Fibroblast of lung (primary cell): ENCODE data around the gene GLRA1. TPM values are rescaled to one million over a fixed set of nuclear protein-coding genes. Genes with fewer than 3 reads are reported as not detected.

Experiments used
- DNase-seq, 2 donors: peaks; one replicate each; pipeline versions ENCODE4 v3.0.0 to v3.0.0-alpha.2; 2010; ENCODE audit warnings: low read depth in 2 of 2
- H2AFZ ChIP-seq: 2 replicates; pipeline ENCODE4 v1.5.1; 2012; ENCODE audit warnings: low read length, control low read depth, inconsistent platforms
- H3K27ac ChIP-seq: 2 replicates; pipeline ENCODE4 v1.5.1; 2011; ENCODE audit warnings: low read length, control low read depth; ENCODE audit not compliant: insufficient read depth
- H3K27me3 ChIP-seq: 2 replicates; pipeline ENCODE4 v1.5.1; 2011; ENCODE audit warnings: mild to moderate bottlenecking, low read length; ENCODE audit not compliant: control insufficient read depth, insufficient read depth
- H3K36me3 ChIP-seq: 2 replicates; pipeline ENCODE4 v1.5.1; 2011; ENCODE audit warnings: low read length; ENCODE audit not compliant: control insufficient read depth, insufficient read depth
- H3K4me1 ChIP-seq: 2 replicates; pipeline ENCODE4 v1.5.1; 2011; ENCODE audit warnings: low read length; ENCODE audit not compliant: control insufficient read depth, insufficient read depth; ENCODE audit errors: extremely low read depth
- H3K4me2 ChIP-seq: 2 replicates; pipeline ENCODE4 v1.5.1; 2011; ENCODE audit warnings: low read length, control low read depth; ENCODE audit not compliant: insufficient read depth; ENCODE audit errors: extremely low read depth
- H3K4me3 ChIP-seq, 4 experiments: fragments of 200-600 bp in 1 of 4; sonication (generic) in 1 of 4; replicated peaks in 1 of 4; 2 replicates each; pipeline ENCODE4 v1.5.1; 2011 to 2016; ENCODE audit warnings: low read length in 4 of 4, low read depth in 3 of 4, mild to moderate bottlenecking in 3 of 4, control low read depth in 2 of 4, inconsistent platforms in 1 of 4, mixed read lengths in 1 of 4; ENCODE audit not compliant: insufficient read depth in 1 of 4; ENCODE audit errors: control extremely low read depth in 1 of 4
- H3K79me2 ChIP-seq: 2 replicates; pipeline ENCODE4 v1.5.1; 2012; ENCODE audit warnings: mild to moderate bottlenecking, low read length, inconsistent platforms; ENCODE audit not compliant: control insufficient read depth, insufficient read depth
- H3K9ac ChIP-seq: 2 replicates; pipeline ENCODE4 v1.5.1; 2011; ENCODE audit warnings: mild to moderate bottlenecking, low read length, control low read depth; ENCODE audit not compliant: insufficient read depth
- H3K9me3 ChIP-seq: 2 replicates; pipeline ENCODE4 v1.5.1; 2012; ENCODE audit warnings: low read depth, low read length; ENCODE audit not compliant: control insufficient read depth, insufficient read depth
- H4K20me1 ChIP-seq: 2 replicates; pipeline ENCODE4 v1.5.1; 2011; ENCODE audit warnings: low read length; ENCODE audit not compliant: control insufficient read depth, insufficient read depth; ENCODE audit errors: extremely low read depth
- EZH2 ChIP-seq: IDR thresholded peaks from 2 replicates; pipeline ENCODE4 v1.5.1; 2012; ENCODE audit warnings: low read length, control low read depth, mild to moderate bottlenecking; ENCODE audit errors: missing control alignments
- polyA plus RNA-seq, 2 donors: library from polyadenylated mRNA; depleted of rRNA in 1 of 2; stranded (reverse) in 1 of 2; unstranded in 1 of 2; fragments of >200 nt; gene quantifications; 2 replicates each; pipeline ENCODE4 v1.2.1, GENCODE V29; 2011 to 2012; ENCODE audit warnings: missing spikeins in 1 of 2
- total RNA-seq: library from RNA; depleted of rRNA; stranded (reverse); fragments of >200 nt; gene quantifications from 2 replicates; pipeline ENCODE4 v1.2.1, GENCODE V29; 2014
- TF ChIP-seq, protein P1 (sequence below), 2 donors: IDR thresholded peaks in 1 of 2; conservative IDR thresholded peaks in 1 of 2; 1 replicate in 1 of 2; 2 replicates in 1 of 2; pipeline ENCODE4 v1.5.1; 2011 to 2012; ENCODE audit warnings: low read length in 2 of 2, control low read depth in 1 of 2, inconsistent platforms in 1 of 2, low read depth in 1 of 2, mild to moderate bottlenecking in 1 of 2

Gene GLRA1
- total and polyA plus RNA-seq, 2 donors (not counting 1 experiment from before 2014, with no cell fraction given), result not detected

DNA sequence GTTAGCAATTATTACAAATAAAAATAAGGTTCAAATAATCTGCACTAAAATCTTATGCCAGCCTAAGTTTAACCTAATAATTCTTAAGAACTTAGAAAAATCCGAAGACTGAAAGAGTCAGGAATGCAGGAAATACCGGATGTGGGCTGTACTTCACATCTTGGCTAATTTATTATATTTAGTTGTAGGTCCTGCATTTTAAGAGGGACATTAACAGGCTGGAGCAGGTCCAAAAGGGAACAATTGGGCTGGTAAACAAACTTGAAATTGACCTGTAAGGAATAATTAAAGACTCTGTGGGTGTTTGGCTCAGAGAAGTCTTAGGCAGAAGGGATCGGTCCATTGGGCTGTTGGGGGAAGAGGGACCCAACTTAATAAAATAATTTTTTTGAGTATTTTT is 18.4 kb downstream of the GLRA1 start:
- no peak for TF ChIP-seq EZH2
- TF ChIP-seq, protein P1, sequence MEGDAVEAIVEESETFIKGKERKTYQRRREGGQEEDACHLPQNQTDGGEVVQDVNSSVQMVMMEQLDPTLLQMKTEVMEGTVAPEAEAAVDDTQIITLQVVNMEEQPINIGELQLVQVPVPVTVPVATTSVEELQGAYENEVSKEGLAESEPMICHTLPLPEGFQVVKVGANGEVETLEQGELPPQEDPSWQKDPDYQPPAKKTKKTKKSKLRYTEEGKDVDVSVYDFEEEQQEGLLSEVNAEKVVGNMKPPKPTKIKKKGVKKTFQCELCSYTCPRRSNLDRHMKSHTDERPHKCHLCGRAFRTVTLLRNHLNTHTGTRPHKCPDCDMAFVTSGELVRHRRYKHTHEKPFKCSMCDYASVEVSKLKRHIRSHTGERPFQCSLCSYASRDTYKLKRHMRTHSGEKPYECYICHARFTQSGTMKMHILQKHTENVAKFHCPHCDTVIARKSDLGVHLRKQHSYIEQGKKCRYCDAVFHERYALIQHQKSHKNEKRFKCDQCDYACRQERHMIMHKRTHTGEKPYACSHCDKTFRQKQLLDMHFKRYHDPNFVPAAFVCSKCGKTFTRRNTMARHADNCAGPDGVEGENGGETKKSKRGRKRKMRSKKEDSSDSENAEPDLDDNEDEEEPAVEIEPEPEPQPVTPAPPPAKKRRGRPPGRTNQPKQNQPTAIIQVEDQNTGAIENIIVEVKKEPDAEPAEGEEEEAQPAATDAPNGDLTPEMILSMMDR (conservative IDR thresholded peaks at IDR 0.05 in 1 of 2, IDR thresholded peaks at IDR 0.05 in 1 of 2; ENCODE audit: low read depth in 1 of 2, low read length in 2 of 2), result no peak
- Histone ChIP-seq H3K79me2 (no peaks in the 10 kb centered on the region), H3K4me1 (no peaks in the 10 kb centered on the region), H2AFZ (no peak overlapping the region), H3K4me3 (no peak overlapping the region), H3K27me3 (no peaks in the 10 kb centered on the region), H3K9me3 (no peaks in the 10 kb centered on the region), H3K27ac (no peak overlapping the region), H3K36me3 (no peaks in the 10 kb centered on the region), H4K20me1 (no peaks in the 10 kb centered on the region), H3K9ac (no peak overlapping the region), H3K4me2 (no peak overlapping the region)
- DNase-seq, result peak in 1 of 2 donors; percentile 63

DNA sequence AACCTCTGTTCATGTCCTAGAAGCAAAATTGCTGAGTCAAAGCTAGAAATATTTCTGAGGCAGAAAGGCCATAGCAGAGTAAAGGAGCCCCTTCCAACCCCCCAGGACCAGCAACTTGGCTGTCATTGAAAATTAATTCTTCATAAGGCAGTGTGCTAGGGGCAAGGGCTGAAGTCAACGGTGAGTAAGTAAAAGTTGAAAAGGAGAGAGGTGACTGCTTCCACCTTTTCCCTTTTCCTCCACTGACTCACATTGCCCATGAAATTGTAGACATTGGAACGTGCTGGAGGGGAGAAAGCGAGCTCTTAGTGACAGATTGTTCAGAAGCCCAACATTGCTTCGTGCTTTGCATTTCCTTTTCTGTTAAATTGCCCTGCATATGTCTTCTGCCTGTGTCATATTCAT is 19.1 kb downstream of the GLRA1 start:
- H3K4me2 ChIP-seq, result no peak overlapping the region
- no peaks in the 10 kb centered on the region for H3K27me3 ChIP-seq
- TF ChIP-seq, protein P1 (conservative IDR thresholded peaks at IDR 0.05 in 1 of 2, IDR thresholded peaks at IDR 0.05 in 1 of 2; ENCODE audit: low read depth in 1 of 2, low read length in 2 of 2), result no peak
- H3K9me3 ChIP-seq, result no peaks in the 10 kb centered on the region
- H4K20me1 ChIP-seq, result no peaks in the 10 kb centered on the region
- H3K36me3 ChIP-seq, result no peaks in the 10 kb centered on the region
- H3K79me2 ChIP-seq, result no peaks in the 10 kb centered on the region
- H3K27ac ChIP-seq, result no peak overlapping the region
- H3K4me3 ChIP-seq, result no peak overlapping the region
- H3K4me1 ChIP-seq, result no peaks in the 10 kb centered on the region
- H2AFZ ChIP-seq, result no peak overlapping the region
- peak in 1 of 2 donors; percentile 60 for DNase-seq
- H3K9ac ChIP-seq, result no peak overlapping the region

DNA sequence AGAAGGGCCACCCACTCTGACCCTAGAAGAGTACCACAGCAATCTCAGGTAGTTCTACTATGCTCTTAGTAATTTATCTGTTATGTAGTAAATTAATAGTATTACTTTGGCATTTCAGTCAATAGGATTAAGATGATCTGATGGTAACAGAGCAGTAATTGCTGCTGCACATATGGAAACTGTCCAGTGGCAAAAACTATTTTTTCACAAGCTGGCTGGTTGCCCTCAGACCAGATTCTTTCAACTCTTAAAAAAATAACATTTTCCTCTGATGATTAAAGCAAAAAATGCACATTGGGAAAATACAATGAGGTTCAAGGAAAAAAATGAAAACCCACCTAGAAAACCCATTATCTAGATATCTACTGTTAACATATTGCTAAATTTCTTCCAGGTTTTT is 19.7 kb downstream of the GLRA1 start:
- Histone ChIP-seq H3K27me3 (no peaks in the 10 kb centered on the region), H3K9ac (no peak overlapping the region), H3K4me3 (no peak overlapping the region), H3K9me3 (no peaks in the 10 kb centered on the region), H3K27ac (no peak overlapping the region), H2AFZ (no peak overlapping the region), H4K20me1 (no peaks in the 10 kb centered on the region), H3K4me2 (no peak overlapping the region), H3K79me2 (no peaks in the 10 kb centered on the region), H3K4me1 (no peaks in the 10 kb centered on the region), H3K36me3 (no peaks in the 10 kb centered on the region)
- TF ChIP-seq, protein P1 (conservative IDR thresholded peaks at IDR 0.05 in 1 of 2, IDR thresholded peaks at IDR 0.05 in 1 of 2; ENCODE audit: low read depth in 1 of 2, low read length in 2 of 2), result no peak
- no peak for TF ChIP-seq EZH2
- DNase-seq, result peak; percentile 15 to 54
